HEK293 (cell line): ENCODE measurements around the gene CD28.

Experiments used
- CTCF ChIA-PET: fragments of 350-600 bp; formaldehyde crosslinking; extraction: SDS; loops from one replicate; lab custom pipeline; 2021; ENCODE audit warnings: antibody characterized with exemption; lab: Yijun Ruan, JAX
- POLR2A ChIA-PET: fragments of 300-600 bp; formaldehyde crosslinking; extraction: SDS; loops from one replicate; lab custom pipeline; 2020; ENCODE audit warnings: antibody characterized with exemption, inconsistent platforms; lab: Yijun Ruan, JAX
- H3K27ac ChIP-seq: fragments of 200-500 bp; sonication (Bioruptor generic); 2 replicates; pipeline ENCODE4 v1.5.1; 2014; ENCODE audit warnings: low read depth, low read length, control low read depth, inconsistent platforms; ENCODE audit errors: extremely low read depth
- H3K36me3 ChIP-seq, 2 experiments: fragments of 200-500 bp in 1 of 2; sonication (Bioruptor generic) in 1 of 2; 1 replicate in 1 of 2; 2 replicates in 1 of 2; pipeline ENCODE4 v1.5.1; 2014 to 2017; ENCODE audit warnings: inconsistent platforms in 2 of 2, low read length in 2 of 2; ENCODE audit not compliant: control insufficient read depth in 2 of 2, insufficient read depth in 1 of 2
- H3K4me1 ChIP-seq: fragments of 200-500 bp; sonication (Bioruptor generic); 2 replicates; pipeline ENCODE4 v1.5.1; 2014; ENCODE audit warnings: mild to moderate bottlenecking, low read length, inconsistent platforms; ENCODE audit not compliant: control insufficient read depth, insufficient read depth
- H3K4me3 ChIP-seq: 2 replicates; pipeline ENCODE4 v1.5.1; 2011; ENCODE audit warnings: low read depth, mild to moderate bottlenecking, control low read depth, low read length, moderate library complexity
- H3K9me3 ChIP-seq: fragments of 200-500 bp; sonication (Bioruptor generic); 2 replicates; pipeline ENCODE4 v1.5.1; 2014; ENCODE audit warnings: low read depth, low read length, inconsistent platforms; ENCODE audit not compliant: control insufficient read depth, insufficient read depth
- CTCF ChIP-seq: fragments of 450-650 bp; formaldehyde crosslinking; IDR thresholded peaks from 2 replicates; pipeline ENCODE4 v1.5.1; 2016; ENCODE audit warnings: missing biosample characterization, missing genetic modification characterization
- HOXA7 ChIP-seq: sonication (generic); formaldehyde crosslinking; IDR thresholded peaks from 2 replicates; pipeline ENCODE4 v1.8.1; 2022; ENCODE audit warnings: missing genetic modification reagents, borderline replicate concordance
- PBX3 ChIP-seq: sonication (generic); formaldehyde crosslinking; IDR thresholded peaks from 2 replicates; pipeline ENCODE4 v1.8.1; 2022; ENCODE audit warnings: mild to moderate bottlenecking, moderate library complexity, missing genetic modification reagents
- SCRT1 ChIP-seq: fragments of 450-650 bp; formaldehyde crosslinking; IDR thresholded peaks from 2 replicates; pipeline ENCODE4 v1.5.1; 2016; ENCODE audit warnings: missing biosample characterization, missing genetic modification characterization, borderline replicate concordance
- ZBTB21 ChIP-seq: fragments of 450-650 bp; formaldehyde crosslinking; IDR thresholded peaks from 2 replicates; pipeline ENCODE4 v1.5.1; 2017; ENCODE audit warnings: missing biosample characterization, missing genetic modification characterization
- ZBTB44 ChIP-seq: fragments of 450-650 bp; IDR thresholded peaks from 2 replicates; pipeline ENCODE4 v1.5.1; 2018; ENCODE audit warnings: missing biosample characterization, mild to moderate bottlenecking, missing genetic modification characterization
- ZNF16 ChIP-seq: fragments of 450-650 bp; formaldehyde crosslinking; IDR thresholded peaks from 2 replicates; pipeline ENCODE4 v1.5.1; 2016; ENCODE audit warnings: low read depth, missing biosample characterization, missing genetic modification characterization
- ZNF239 ChIP-seq: fragments of 450-650 bp; formaldehyde crosslinking; IDR thresholded peaks from 2 replicates; pipeline ENCODE4 v1.5.1; 2016; ENCODE audit warnings: missing biosample characterization, missing genetic modification characterization
- ZNF24 ChIP-seq: fragments of 450-650 bp; formaldehyde crosslinking; IDR thresholded peaks from 2 replicates; pipeline ENCODE4 v1.5.1; 2016; ENCODE audit warnings: missing biosample characterization, missing genetic modification characterization
- ZNF354C ChIP-seq: fragments of 450-650 bp; formaldehyde crosslinking; IDR thresholded peaks from 2 replicates; pipeline ENCODE4 v1.5.1; 2016; ENCODE audit warnings: missing biosample characterization, missing genetic modification characterization, low read depth, borderline replicate concordance
- ZNF394 ChIP-seq: fragments of 450-650 bp; formaldehyde crosslinking; IDR thresholded peaks from 2 replicates; pipeline ENCODE4 v1.5.1; 2016; ENCODE audit warnings: missing biosample characterization, missing genetic modification characterization, mild to moderate bottlenecking, moderate library complexity, borderline replicate concordance
- ZNF449 ChIP-seq: fragments of 450-650 bp; formaldehyde crosslinking; IDR thresholded peaks from 2 replicates; pipeline ENCODE4 v1.5.1; 2017; ENCODE audit warnings: missing biosample characterization, mild to moderate bottlenecking, missing genetic modification characterization, moderate library complexity
- ZNF501 ChIP-seq: fragments of 450-650 bp; formaldehyde crosslinking; IDR thresholded peaks from 2 replicates; pipeline ENCODE4 v1.5.1; 2016; ENCODE audit warnings: missing biosample characterization, missing genetic modification characterization
- ZNF514 ChIP-seq: fragments of 450-650 bp; formaldehyde crosslinking; IDR thresholded peaks from 2 replicates; pipeline ENCODE4 v1.5.1; 2016; ENCODE audit warnings: missing biosample characterization, missing genetic modification characterization
- ZNF530 ChIP-seq: fragments of 450-650 bp; formaldehyde crosslinking; IDR thresholded peaks from 2 replicates; pipeline ENCODE4 v1.5.1; 2016; ENCODE audit warnings: low read depth, missing biosample characterization, missing genetic modification characterization
- ZNF560 ChIP-seq: fragments of 450-650 bp; formaldehyde crosslinking; IDR thresholded peaks from 2 replicates; pipeline ENCODE4 v1.5.1; 2017; ENCODE audit warnings: missing biosample characterization, missing genetic modification characterization, borderline replicate concordance
- ZNF624 ChIP-seq: fragments of 450-650 bp; formaldehyde crosslinking; IDR thresholded peaks from 2 replicates; pipeline ENCODE4 v1.5.1; 2017; ENCODE audit warnings: missing biosample characterization, missing genetic modification characterization
- ZNF664 ChIP-seq: fragments of 450-650 bp; formaldehyde crosslinking; IDR thresholded peaks from 2 replicates; pipeline ENCODE4 v1.5.1; 2016; ENCODE audit warnings: missing biosample characterization, missing genetic modification characterization
- ZNF768 ChIP-seq: fragments of 450-650 bp; formaldehyde crosslinking; IDR thresholded peaks from 2 replicates; pipeline ENCODE4 v1.5.1; 2018; ENCODE audit warnings: missing biosample characterization, mild to moderate bottlenecking, missing genetic modification characterization
- ZNF792 ChIP-seq: fragments of 450-650 bp; formaldehyde crosslinking; IDR thresholded peaks from 2 replicates; pipeline ENCODE4 v1.5.1; 2016; ENCODE audit warnings: missing biosample characterization, missing genetic modification characterization
- ZSCAN16 ChIP-seq: fragments of 450-650 bp; formaldehyde crosslinking; IDR thresholded peaks from 2 replicates; pipeline ENCODE4 v1.5.1; 2016; ENCODE audit warnings: missing biosample characterization, missing genetic modification characterization
- TF ChIP-seq, protein P1 (sequence below): fragments of 450-650 bp; formaldehyde crosslinking; IDR thresholded peaks from 2 replicates; pipeline ENCODE4 v1.5.1; 2016; ENCODE audit warnings: missing biosample characterization, missing genetic modification characterization

CD28 gene

GRCh38 chr2:203715744-203716143, 9.3 kb downstream of the CD28 start (continued):
- TF ChIP-seq ZNF24 (tag by site-specific recombination) = no peak
- TF ChIP-seq ZNF16 = no peak
- TF ChIP-seq ZNF664 (tag by site-specific recombination) = no peak

DNA sequence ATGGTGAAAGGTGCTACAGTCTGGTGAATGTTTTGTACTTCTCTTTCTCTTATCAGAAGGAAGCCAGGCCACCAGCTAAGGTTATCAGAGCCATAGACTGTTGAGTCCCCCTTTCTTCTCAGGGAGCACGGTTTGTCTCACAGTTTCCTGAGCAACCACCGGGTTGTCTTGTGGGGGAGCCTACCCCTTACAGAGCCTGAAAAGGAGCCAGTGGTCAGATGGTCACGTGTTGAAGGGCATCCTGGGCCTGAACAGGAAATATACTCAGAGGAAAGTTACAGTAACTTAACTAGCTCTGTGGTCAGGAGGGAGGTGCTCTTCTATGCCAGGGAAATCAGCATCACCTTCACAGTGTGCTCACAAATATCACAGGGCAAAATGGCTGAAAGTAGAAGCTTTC, 11.6 kb downstream of the CD28 start:
- no peaks in the 10 kb centered on the region for H3K4me1 ChIP-seq
- no peak for TF ChIP-seq ZNF354C (tag by site-specific recombination)
- no peak for TF ChIP-seq ZNF449 (tag by site-specific recombination)
- no peak for TF ChIP-seq ZNF239 (tag by site-specific recombination)
- TF ChIP-seq ZBTB44 (tag by site-specific recombination) = no peak
- TF ChIP-seq ZNF16 = no peak
- TF ChIP-seq ZNF514 = no peak

GRCh38 chr2:203719456-203720410, 13.3 kb downstream of the CD28 start:
- Histone ChIP-seq H3K36me3 (no peaks in the 10 kb centered on the region), H3K27ac (no peak overlapping the region), H3K9me3 (no peaks in the 10 kb centered on the region), H3K4me1 (no peaks in the 10 kb centered on the region), H3K4me3 (no peak overlapping the region)
- POLR2A ChIA-PET = no interaction called here
- CTCF ChIA-PET = interaction anchor here (0.6 kb wide), 1 partner anchor 1152 kb away, joined by 4 read pairs; no protein-coding TSS in a partner anchor
- no peak for TF ChIP-seq SCRT1
- TF ChIP-seq ZNF664 (tag by site-specific recombination) = no peak
- TF ChIP-seq ZNF530 (tag by site-specific recombination) = no peak
- no peak for TF ChIP-seq ZNF501 (tag by site-specific recombination)
- no peak for TF ChIP-seq ZBTB21
- TF ChIP-seq ZNF394 (tag by site-specific recombination) = no peak
- TF ChIP-seq ZSCAN16 (tag by site-specific recombination) = no peak
- no peak for TF ChIP-seq PBX3 (CRISPR knock-in tag)
- no peak for TF ChIP-seq ZNF560 (tag by site-specific recombination)
- TF ChIP-seq, protein P1, sequence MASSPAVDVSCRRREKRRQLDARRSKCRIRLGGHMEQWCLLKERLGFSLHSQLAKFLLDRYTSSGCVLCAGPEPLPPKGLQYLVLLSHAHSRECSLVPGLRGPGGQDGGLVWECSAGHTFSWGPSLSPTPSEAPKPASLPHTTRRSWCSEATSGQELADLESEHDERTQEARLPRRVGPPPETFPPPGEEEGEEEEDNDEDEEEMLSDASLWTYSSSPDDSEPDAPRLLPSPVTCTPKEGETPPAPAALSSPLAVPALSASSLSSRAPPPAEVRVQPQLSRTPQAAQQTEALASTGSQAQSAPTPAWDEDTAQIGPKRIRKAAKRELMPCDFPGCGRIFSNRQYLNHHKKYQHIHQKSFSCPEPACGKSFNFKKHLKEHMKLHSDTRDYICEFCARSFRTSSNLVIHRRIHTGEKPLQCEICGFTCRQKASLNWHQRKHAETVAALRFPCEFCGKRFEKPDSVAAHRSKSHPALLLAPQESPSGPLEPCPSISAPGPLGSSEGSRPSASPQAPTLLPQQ = no peak
- no peak for TF ChIP-seq ZNF624 (tag by site-specific recombination)
- TF ChIP-seq ZNF768 (tag by site-specific recombination) = no peak
- TF ChIP-seq HOXA7 = no peak
- TF ChIP-seq ZNF24 (tag by site-specific recombination) = no peak
- no peak for TF ChIP-seq ZNF792
- TF ChIP-seq CTCF = no peak
- no peak for TF ChIP-seq ZNF354C (tag by site-specific recombination)

More for the DNA sequence above, 11.6 kb downstream of the CD28 start:
- Histone ChIP-seq H3K9me3 (no peaks in the 10 kb centered on the region), H3K36me3 (no peaks in the 10 kb centered on the region), H3K4me3 (no peak overlapping the region), H3K27ac (no peak overlapping the region)
- CTCF ChIA-PET = interaction anchor here (0.6 kb wide), 1 partner anchor 1082 kb away, joined by 3 read pairs; no protein-coding TSS in a partner anchor
- POLR2A ChIA-PET = no interaction called here
